Measurements from ENCODE around the gene AVPI1.

AVPI1 gene

DNA sequence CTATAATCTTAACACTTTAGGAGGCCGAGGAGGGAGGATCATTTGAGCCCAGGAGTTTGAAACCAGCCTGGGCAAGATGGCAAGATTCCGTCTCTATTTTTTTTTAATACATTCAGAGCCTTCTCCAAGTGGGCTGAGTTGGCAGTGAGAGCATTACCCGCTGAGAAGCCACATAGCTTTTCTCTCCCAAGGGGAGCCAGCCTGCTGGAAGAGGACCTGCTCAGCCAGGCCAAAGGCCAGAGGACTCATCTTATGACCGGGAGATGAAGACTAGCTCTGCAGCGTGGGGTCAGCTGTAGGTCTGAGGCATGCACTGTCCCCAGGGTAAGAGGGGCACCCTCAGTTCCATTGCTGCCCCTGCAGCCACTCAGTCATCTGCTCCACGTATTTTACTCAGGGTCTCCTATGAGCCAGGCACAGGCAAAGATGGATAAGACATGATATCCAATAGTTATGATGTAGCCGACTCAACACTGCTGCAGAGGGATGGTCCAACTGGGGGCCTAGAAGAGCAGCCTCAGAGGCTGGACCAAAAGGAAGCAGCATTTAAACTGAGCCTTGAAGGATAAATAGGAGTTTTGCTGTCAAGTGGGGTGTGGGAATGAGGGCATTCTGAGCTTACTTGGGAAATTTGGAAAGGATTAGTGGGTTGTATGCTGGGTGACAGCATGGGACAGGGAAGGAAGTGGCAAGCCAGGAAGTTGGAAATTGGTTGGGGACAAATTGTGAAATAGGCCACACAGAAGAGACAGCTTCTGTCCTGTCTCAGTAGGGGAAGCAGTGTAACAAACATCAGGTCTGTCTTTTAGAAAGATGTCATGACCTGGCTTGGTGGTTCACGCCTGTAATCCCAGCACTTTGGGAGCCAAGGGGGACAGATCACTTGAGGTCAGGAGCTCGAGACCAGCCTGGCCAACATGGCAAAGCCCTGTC is 24.9 kb upstream of the AVPI1 start:
- Histone ChIP-seq H3K27ac (ENCODE audit: extremely low read depth, low read depth, low read length) (no peak overlapping the region), H3K36me3 (ENCODE audit: control insufficient read depth in 2 of 2, insufficient read depth in 1 of 2, low read length in 2 of 2) (peaks cover 7% of the 10 kb centered on the region in 2 experiments; a peak in 2 of 3 replicates), H3K4me3 (ENCODE audit: low read depth, low read length) (no peak overlapping the region), H3K9me3 (ENCODE audit: control insufficient read depth, insufficient read depth, low read depth, low read length) (no peaks in the 10 kb centered on the region), H3K4me1 (ENCODE audit: control insufficient read depth, insufficient read depth, low read length) (peaks cover 10% of the 10 kb centered on the region)
- ChIA-PET CTCF (interaction anchor here (1.0 to 20.4 kb wide), 5 partner anchors 10 to 316 kb away, joined by 3 to 487 read pairs (median 4); partner anchors contain the start of gene ZFYVE27), POLR2A (interaction anchor here (4.9 kb wide), 1 partner anchor 25 kb away, joined by 36 read pairs; the partner anchor contains the start of gene AVPI1)
- peak; percentile 11; the same call in 1 of the 2 replicates for TF ChIP-seq ZFP3 (tag by site-specific recombination; IDR thresholded peaks at IDR 0.05; ENCODE audit: low read depth)
- no peak for TF ChIP-seq BCL11A (tag by site-specific recombination; IDR thresholded peaks at IDR 0.05; ENCODE audit: low read depth)

DNA sequence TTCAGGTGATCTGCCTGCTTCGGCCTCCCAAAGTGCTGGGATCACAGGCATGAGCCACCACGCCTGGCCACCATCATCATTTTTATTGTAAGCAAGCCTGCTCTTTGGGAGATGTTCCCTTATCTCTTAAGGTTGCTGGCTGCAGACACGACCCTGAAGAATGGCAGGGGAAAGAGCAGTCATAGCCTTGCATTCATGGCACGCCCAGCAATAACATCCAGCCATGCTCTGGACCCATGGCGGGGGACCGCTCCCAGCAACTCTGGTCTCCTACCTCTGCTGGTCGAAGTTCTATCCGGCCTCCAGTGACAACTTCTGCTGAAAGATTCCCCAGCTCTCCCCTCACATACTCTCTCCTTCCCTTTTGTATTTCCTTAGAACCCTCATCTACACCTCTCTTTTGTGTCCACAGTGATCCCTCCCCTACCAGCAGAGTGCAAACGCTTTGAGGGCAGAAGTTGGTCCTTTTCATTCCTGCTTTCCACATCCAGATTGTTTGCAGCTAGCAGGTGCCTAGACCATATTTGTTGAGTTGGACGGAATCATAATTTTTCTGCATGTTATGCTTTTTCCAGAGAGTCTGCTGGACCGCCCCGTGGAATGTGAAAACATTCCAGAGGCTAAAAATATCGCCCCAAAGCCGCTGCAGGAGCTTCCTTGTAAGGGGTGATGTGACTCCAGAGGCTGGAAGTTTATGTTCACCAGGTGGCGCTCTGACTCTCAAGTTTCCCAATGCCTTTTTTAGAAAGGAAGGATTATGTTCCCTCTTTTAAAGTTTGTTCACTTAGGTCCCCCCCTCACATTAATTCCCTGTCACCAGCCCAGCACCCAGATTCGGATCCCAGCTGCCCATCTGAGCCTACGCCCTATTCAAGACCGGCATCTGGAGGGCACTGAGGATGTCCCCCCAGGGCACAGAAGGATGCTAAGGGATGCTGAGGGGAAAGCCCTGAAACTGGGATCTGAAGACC is 22.2 kb upstream of the AVPI1 start:
- Histone ChIP-seq H3K4me1 (ENCODE audit: control insufficient read depth, insufficient read depth, low read length) (no peaks in the 10 kb centered on the region), H3K36me3 (ENCODE audit: control insufficient read depth in 2 of 2, insufficient read depth in 1 of 2, low read length in 2 of 2) (no peaks in the 10 kb centered on the region), H3K4me3 (ENCODE audit: low read depth, low read length) (no peak overlapping the region), H3K9me3 (ENCODE audit: control insufficient read depth, insufficient read depth, low read depth, low read length) (no peaks in the 10 kb centered on the region), H3K27ac (ENCODE audit: extremely low read depth, low read depth, low read length) (no peak overlapping the region)
- CTCF ChIA-PET, result interaction anchor here (0.6 to 20.4 kb wide), 26 partner anchors 7 to 1517 kb away, joined by 3 to 487 read pairs (median 5); partner anchors contain the start of genes AVPI1 and ZFYVE27
- POLR2A ChIA-PET, result interaction anchor here (0.7 to 1.6 kb wide), 4 partner anchors 17 to 27 kb away, joined by 3 to 7 read pairs (median 3); partner anchors contain the start of genes AVPI1 and ZFYVE27
- TF ChIP-seq HOXA7 (CRISPR knock-in tag; IDR thresholded peaks at IDR 0.05; ENCODE audit: borderline replicate concordance) (no peak), SP3 (tag by site-specific recombination; IDR thresholded peaks at IDR 0.05) (no peak), ZSCAN30 (tag by site-specific recombination; IDR thresholded peaks at IDR 0.05) (no peak), ZNF658 (tag by site-specific recombination; IDR thresholded peaks at IDR 0.05) (no peak), ZNF366 (tag by site-specific recombination; conservative IDR thresholded peaks at IDR 0.05) (peak; percentile 71), GLIS1 (tag by site-specific recombination; IDR thresholded peaks at IDR 0.05) (peak; percentile 9; the same call in 1 of the 2 replicates), ZNF76 (tag by site-specific recombination; IDR thresholded peaks at IDR 0.05; ENCODE audit: borderline replicate concordance, low read depth) (no peak), EGR2 (tag by site-specific recombination; IDR thresholded peaks at IDR 0.05; ENCODE audit: low read depth) (no peak), ZNF239 (tag by site-specific recombination; IDR thresholded peaks at IDR 0.05) (no peak), ZBTB8A (tag by site-specific recombination; IDR thresholded peaks at IDR 0.05) (peak; percentile 35; the same call in 1 of the 2 replicates), SETDB1 (IDR thresholded peaks at IDR 0.05; ENCODE audit: insufficient read length, low read length) (no peak), ZFP69B (tag by site-specific recombination; IDR thresholded peaks at IDR 0.05) (no peak), ZNF138 (tag by site-specific recombination; IDR thresholded peaks at IDR 0.05; ENCODE audit: borderline replicate concordance) (no peak), OVOL3 (tag by site-specific recombination; IDR thresholded peaks at IDR 0.05) (no peak)
- TF ChIP-seq, protein P1, sequence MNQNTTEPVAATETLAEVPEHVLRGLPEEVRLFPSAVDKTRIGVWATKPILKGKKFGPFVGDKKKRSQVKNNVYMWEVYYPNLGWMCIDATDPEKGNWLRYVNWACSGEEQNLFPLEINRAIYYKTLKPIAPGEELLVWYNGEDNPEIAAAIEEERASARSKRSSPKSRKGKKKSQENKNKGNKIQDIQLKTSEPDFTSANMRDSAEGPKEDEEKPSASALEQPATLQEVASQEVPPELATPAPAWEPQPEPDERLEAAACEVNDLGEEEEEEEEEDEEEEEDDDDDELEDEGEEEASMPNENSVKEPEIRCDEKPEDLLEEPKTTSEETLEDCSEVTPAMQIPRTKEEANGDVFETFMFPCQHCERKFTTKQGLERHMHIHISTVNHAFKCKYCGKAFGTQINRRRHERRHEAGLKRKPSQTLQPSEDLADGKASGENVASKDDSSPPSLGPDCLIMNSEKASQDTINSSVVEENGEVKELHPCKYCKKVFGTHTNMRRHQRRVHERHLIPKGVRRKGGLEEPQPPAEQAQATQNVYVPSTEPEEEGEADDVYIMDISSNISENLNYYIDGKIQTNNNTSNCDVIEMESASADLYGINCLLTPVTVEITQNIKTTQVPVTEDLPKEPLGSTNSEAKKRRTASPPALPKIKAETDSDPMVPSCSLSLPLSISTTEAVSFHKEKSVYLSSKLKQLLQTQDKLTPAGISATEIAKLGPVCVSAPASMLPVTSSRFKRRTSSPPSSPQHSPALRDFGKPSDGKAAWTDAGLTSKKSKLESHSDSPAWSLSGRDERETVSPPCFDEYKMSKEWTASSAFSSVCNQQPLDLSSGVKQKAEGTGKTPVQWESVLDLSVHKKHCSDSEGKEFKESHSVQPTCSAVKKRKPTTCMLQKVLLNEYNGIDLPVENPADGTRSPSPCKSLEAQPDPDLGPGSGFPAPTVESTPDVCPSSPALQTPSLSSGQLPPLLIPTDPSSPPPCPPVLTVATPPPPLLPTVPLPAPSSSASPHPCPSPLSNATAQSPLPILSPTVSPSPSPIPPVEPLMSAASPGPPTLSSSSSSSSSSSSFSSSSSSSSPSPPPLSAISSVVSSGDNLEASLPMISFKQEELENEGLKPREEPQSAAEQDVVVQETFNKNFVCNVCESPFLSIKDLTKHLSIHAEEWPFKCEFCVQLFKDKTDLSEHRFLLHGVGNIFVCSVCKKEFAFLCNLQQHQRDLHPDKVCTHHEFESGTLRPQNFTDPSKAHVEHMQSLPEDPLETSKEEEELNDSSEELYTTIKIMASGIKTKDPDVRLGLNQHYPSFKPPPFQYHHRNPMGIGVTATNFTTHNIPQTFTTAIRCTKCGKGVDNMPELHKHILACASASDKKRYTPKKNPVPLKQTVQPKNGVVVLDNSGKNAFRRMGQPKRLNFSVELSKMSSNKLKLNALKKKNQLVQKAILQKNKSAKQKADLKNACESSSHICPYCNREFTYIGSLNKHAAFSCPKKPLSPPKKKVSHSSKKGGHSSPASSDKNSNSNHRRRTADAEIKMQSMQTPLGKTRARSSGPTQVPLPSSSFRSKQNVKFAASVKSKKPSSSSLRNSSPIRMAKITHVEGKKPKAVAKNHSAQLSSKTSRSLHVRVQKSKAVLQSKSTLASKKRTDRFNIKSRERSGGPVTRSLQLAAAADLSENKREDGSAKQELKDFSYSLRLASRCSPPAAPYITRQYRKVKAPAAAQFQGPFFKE (tag by site-specific recombination; IDR thresholded peaks at IDR 0.05; ENCODE audit: borderline replicate concordance), result no peak
- TF ChIP-seq, protein P2, sequence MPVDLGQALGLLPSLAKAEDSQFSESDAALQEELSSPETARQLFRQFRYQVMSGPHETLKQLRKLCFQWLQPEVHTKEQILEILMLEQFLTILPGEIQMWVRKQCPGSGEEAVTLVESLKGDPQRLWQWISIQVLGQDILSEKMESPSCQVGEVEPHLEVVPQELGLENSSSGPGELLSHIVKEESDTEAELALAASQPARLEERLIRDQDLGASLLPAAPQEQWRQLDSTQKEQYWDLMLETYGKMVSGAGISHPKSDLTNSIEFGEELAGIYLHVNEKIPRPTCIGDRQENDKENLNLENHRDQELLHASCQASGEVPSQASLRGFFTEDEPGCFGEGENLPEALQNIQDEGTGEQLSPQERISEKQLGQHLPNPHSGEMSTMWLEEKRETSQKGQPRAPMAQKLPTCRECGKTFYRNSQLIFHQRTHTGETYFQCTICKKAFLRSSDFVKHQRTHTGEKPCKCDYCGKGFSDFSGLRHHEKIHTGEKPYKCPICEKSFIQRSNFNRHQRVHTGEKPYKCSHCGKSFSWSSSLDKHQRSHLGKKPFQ (tag by site-specific recombination; IDR thresholded peaks at IDR 0.05), result no peak
- TF ChIP-seq, protein P3, sequence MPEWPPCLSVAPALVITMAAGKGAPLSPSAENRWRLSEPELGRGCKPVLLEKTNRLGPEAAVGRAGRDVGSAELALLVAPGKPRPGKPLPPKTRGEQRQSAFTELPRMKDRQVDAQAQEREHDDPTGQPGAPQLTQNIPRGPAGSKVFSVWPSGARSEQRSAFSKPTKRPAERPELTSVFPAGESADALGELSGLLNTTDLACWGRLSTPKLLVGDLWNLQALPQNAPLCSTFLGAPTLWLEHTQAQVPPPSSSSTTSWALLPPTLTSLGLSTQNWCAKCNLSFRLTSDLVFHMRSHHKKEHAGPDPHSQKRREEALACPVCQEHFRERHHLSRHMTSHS (tag by site-specific recombination; IDR thresholded peaks at IDR 0.05), result no peak
- TF ChIP-seq, protein P4, sequence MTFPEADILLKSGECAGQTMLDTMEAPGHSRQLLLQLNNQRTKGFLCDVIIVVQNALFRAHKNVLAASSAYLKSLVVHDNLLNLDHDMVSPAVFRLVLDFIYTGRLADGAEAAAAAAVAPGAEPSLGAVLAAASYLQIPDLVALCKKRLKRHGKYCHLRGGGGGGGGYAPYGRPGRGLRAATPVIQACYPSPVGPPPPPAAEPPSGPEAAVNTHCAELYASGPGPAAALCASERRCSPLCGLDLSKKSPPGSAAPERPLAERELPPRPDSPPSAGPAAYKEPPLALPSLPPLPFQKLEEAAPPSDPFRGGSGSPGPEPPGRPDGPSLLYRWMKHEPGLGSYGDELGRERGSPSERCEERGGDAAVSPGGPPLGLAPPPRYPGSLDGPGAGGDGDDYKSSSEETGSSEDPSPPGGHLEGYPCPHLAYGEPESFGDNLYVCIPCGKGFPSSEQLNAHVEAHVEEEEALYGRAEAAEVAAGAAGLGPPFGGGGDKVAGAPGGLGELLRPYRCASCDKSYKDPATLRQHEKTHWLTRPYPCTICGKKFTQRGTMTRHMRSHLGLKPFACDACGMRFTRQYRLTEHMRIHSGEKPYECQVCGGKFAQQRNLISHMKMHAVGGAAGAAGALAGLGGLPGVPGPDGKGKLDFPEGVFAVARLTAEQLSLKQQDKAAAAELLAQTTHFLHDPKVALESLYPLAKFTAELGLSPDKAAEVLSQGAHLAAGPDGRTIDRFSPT (tag by site-specific recombination; IDR thresholded peaks at IDR 0.05), result no peak

Measured in HEK293 (cell line).